HG03196 (cell line): Measurements from ENCODE around the gene SIAE.
A peak's percentile ranks its signal among the peaks of the same experiment; 100 is the strongest.
"Not testable (repeated sequence)": the region's sequence is repeated elsewhere in the genome, so short reads cannot be mapped to it uniquely, and the experiment has no call there.

ENCODE experiments used
- ATAC-seq: cut with Tn5 transposase; IDR thresholded peaks from one replicate; pipeline ENCODE4 v1.9.1; 2021; ENCODE audit not compliant: unreplicated experiment

SIAE gene

DNA sequence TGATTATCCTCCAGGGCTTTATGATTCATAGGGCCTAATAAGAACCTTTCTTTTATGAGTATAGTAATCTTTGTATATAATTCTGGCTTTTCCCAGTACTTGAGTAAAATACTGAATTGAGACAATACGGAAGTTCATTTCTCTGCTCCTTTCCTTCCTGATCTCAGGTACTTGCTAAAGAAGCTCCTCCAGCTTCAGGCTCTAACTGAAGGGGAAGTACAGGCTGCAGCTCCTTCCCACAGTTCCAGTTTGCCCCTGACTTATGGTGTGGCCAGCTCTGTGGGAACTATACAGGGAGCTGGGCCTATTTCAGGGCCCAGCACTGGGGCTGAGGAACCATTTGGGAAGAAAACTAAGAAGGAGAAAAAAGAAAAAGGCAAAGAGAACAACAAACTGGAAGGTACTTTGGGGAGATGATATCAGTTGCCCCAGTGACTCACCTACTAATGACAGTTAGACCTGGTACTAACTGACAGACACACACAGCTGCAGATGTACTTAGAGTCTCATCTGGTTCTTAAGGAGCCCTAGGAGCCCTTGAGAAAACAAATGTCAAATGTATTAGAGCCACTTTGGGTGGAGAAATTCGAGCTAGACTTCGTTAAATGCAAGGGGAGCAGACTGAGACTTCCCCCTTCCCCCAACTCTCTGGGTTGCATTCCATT is 47.9 kb downstream of the SIAE start:
- ATAC-seq = no peak

DNA sequence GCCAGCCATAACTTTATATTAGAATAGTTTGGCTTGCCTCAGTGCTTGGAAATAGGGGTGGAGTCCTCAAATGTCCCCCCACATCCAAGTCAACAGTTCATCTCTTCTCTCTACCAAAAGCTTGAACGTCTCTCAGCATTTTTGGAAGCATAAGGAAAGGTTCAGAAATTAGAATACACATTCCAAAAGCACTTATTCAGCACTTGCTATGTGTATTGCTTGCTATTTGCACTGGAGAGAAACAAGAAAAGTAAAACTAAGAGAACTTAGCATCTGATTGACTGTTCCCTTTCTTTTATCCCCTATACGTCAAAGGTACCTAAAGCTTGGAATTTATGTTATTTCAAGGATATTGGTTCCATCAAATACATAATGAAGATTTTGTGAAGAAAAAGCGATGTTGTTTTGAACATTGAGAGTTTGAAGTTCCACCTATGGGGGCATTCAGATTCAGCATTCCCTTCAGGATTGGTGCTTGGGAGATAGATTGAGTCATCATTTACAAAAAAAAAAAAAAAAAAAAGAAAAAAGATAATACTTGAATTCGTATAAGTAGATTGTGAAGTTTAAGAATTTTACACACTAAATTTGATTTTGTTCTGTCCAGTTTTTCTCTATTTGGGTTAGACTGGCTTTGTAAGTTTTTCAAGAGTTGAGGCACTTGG is 49.5 kb downstream of the SIAE start:
- no peak for ATAC-seq

DNA sequence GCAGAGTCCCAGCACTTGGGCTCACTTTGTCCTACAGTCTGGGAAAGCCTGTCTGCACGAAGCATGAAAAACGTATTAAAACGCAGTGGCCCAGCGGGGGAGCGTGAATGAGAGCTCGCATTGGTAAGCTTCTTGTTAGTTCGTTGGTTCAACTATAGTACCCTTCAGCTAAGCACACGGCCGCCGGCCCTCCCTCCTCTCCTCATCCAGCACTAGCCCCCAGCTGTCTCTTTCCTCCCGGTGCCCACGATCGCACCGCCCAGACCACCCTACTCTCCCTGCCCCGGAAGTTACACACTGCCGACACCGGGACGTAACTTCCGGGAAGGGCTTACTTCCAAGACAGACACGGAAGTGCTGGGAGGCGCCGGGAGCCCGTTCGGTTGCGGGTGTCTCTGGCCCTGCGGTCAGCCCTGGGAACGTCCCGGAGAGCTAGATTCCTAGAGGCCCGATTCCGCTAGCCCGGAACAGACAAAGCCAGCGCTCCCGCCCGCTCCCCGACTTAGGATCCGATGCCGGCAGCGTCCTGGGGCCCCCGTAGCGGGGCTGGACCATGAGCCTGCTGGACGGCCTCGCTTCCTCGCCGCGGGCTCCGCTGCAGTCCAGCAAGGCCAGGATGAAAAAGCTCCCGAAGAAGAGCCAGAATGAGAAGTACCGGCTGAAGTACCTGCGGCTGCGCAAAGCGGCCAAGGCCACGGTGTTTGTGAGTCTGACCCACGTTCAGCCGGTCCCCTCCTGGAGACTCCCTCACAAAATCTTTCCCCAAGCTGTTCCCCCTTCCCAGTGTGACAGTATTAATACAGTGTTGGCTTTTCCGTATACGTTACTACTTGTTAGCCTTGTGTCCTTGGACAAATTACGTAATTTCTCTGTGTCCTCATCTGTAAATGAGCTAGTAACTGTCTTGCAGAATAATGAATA is 50.7 kb downstream of the SIAE start, which contains the start of gene TBRG1:
TBRG1 (plus strand) TSS at position 334 of the 921 bp plus-strand sequence; CDS start at position 554, 220 bp downstream.
- ATAC-seq = peak; percentile 97

DNA sequence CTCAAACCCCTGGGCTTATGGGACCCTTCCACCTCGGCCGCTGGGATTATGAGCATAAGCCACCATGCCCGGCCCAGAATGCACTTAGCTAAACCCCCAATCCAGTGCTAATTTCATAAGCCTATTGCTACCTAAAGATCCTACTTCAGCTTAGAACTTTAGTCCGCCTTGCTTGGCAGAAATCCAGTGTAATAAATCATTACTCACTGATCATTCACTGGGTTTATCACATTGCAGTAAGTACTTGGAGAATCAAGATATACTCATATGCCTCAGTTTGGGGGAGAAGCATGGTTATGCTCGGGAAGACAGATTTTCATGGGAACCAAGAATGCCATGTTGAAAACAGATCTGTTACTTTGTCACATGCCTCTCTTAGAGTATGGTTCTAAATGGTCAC is 54.7 kb downstream of the SIAE start:
- ATAC-seq = no peak

DNA sequence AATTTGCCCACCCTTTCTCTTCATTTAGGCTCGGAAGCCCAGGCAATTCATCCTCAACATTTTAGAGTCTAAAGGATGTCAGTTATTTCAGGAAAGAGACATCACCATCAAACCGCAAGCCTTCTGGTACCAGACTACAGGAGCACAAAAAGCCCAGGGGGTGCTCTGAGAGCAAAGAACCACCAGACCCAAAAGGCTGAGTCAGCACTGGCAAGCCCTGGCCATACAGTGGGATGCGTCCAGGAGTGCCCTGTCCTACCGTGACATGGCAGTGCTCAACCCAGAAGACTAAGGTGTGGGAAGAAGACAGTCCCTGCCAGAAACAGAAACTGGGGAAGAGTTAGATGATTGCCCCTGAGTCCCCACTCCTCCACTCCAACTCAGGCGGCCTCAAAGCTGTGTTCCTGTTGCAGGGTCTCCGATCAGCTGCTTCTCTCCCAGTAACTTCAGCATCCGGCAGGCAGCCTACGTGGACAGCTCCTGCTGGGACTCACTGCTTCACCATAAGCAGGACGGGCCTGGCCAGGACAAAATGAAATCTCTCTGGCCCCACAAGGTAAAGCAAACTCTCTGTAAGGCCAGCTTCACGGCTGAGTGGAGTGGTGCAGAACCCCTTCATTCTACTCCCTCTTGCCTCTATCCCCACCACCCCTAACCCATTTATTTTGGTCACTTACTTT is 60.8 kb downstream of the SIAE start:
- ATAC-seq = no peak

DNA sequence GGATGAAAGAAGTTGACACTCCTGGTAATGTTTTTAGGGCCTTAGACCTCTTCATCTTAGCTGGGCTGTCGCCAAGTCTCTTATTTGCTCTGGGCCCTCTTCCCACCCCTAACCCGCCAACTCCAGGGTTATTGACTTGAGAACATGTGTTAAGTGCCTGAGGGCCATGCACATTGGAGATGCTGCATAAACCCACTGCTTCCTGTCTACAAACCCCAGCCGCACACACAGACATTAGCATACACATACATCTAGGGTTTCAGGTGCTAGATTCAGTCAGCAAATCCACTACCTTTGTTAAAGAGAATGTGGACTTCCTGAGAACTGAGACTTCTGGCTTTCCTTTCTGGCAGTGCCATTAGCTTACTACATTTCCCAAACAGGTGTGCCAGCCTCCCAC is 61.5 kb downstream of the SIAE start:
- ATAC-seq = no peak

DNA sequence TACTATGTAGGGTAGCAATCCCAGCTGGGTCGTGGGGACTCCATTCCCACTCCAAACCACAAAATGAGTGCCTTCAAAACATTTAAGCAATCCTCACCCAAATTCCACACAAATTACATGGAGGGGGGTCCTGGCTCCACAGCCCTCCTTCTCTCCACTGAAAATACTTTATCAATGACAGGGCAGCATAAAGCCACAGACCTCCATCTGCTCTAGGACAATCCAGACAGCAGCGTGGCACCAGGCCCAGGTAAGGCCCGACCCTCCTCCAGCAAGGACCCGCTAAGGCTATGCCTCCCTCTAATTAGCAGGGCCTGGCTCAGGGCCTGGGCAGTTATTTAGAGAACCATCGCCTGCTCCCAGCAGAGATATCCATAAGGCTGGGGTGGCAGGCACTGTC is 62.5 kb downstream of the SIAE start, which contains the start of gene PANX3:
PANX3 (plus strand) TSS at position 365 of the 400 bp plus-strand sequence. CDS start 129 bp downstream, outside the sequence.
- ATAC-seq = no peak

DNA sequence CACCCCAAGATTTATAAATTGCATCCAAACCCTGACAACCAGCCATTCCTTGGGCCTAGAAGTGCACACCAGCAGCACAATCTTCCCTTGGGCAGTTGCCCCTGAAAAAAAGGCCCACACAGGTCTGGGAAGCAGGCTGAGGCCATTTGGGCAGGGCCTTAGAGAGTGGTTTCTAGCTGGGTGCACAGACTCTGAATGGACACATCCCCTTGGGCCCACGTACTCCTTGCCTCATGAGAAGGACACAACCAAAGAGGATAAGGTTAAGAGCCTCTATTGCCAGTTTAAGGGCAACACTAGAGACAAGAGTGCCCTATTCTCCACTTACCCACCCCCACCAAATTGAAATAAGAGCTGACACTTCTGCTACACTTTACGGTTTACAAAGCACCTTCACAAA is 63.2 kb downstream of the SIAE start:
- ATAC-seq = no peak

DNA sequence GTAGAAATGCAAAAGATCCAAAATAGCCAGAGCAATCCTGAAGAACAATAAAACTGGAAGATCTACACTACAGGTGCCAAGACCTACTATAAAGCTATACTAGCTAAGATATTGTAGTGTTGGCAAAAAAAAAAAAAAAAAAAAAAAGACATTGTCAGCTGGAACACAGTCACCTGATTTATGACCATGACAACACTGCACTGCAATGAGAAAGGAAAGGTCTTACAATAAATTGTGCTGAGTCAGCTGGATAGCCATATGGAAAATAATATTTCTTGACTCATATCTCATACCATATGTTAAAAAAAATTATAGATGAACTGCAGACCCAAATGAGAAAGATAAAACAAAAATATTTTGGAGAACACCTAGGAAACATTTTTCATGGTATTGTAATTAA is 65.4 kb downstream of the SIAE start:
- no peak for ATAC-seq

DNA sequence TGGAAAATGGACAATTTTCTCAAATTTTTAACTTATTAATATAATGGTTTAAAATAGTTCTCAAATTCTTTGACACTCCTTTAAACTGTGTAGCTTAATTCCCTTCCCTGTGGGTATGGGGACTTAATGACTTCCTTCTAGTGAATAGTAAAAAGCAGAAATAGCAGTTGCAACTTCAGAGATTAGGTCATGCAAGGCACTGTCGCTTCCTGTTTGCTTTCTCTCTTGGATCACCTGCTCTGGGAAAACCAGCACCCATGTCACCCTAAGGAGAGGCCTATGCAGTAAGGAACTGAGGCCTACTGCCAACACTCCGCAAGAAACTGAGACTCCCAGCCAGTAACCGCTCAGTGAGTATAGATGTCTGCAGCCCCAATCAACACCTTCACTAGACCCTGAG is 67.8 kb downstream of the SIAE start:
- ATAC-seq = no peak

DNA sequence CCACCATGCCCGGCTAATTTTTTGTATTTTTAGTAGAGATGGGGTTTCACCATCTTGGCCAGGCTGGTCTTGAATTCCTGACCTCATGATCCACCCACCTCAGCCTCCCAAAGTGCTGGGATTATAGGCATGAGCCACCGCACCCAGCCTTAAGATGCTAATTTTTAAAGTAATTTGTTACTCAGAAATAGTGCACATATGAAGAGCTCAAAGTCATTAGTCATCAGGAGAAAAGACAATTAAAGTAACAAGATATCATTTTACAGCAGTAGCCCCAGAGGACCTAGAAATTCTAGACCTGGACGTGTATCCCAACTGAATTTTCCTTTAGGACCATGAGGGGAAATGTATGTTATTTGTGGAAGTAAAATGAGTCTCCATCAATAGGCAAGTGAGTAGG is 70.8 kb downstream of the SIAE start:
- ATAC-seq = not testable (repeated sequence)

DNA sequence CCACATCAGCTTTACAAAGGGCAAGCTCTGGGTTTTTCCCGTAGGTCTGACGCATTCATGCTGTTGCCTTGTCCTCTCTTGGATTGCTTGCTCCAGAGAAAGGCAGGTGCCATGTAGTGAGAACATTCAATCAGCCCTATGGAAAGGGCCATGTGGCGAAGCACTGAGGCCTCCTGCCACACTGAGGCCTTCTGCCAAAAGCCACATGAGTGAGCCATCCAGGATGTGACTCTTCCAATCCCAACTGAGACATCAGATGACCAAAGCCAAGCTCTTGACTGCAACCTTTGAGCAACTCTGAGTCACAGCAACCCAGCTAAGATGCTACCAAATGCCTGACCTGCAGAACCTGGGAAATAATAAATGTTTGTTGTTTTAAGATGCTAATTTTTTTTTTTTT is 71.3 kb downstream of the SIAE start:
- no peak for ATAC-seq

DNA sequence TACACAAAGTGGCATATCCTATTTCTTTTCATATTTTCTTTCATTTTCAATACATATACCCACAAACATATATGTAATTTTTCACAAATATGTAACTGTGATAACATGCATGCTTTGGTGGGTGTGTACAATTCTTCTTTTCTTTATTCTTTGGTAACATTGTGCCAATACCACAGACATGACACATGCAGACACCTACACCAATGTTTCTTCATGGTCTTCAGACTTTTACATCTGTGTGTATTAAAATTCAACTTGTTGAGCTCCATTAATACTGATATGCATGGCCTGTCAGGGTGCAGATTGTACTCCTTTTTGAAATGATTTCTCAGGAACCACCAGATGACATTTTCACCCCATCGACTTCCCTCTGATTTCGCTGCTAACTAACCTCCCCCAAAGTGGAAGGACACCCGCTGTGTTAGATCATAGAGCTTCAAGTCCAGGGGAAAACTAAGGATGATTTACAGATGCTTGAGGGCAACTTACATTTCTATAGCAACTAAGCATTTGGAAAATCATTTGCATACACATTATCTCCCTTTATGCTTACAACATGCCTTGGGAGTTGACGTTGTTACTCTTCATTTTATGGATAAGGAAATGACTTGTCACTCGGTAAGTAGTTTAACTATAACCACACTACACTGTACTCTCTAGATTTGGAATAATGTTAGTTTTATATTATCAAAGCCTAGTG is 72.8 kb downstream of the SIAE start:
- ATAC-seq = no peak

DNA sequence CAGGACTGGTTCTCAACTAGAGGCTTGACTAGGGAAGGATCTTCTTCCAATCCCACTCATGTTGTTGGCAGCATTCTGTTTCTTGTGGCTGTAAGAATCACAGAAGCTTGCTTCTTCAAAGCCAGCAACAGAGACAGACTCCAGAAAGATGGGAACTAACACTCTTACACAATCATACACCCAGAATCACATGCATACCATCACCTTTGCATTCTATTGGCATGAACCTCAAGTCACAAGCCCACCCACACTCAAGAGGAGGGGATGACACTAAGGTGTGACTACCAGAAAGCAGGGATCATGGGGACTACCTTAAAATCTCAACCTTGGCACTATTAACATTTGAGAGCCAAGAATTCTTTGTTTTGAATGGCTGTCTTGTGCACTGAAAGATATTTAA is 75.9 kb downstream of the SIAE start:
- ATAC-seq = no peak

DNA sequence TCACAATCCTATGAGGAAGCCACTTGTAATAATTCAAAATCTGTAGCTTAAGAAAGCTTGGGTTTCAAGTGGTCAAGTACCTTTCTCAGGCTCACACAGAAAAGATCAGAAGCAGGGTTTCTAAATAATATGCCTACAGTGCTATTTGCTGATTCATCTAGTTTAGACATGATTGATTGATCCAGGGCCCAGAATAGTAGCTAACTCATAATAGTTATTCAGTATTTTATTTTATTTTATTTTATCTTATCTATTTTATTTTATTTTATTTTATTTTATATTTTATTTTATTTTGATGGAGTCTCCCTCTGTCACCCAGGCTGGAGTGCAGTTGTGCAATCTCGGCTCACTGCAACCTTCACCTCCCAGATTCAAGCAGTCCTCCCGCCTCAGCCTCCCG is 78.2 kb downstream of the SIAE start:
- ATAC-seq = no peak

DNA sequence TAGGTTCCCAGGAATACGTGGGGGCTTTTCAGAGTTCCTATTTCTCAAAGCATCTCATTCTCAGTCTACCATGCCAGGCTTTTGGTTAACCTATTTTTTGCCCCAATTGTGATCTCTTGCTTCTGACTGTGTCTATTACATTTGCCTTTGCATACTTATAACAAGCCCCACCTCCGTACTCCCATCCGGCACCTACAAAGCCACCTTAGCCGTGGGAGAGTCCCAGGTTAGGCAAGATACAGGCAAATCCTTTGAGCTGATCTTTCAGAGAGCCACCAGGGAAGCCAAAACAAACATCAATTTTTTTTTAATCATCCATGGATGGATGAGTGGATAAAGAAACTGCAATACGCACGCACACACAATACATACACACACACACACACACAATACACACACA is 80.9 kb downstream of the SIAE start:
- ATAC-seq = no peak

DNA sequence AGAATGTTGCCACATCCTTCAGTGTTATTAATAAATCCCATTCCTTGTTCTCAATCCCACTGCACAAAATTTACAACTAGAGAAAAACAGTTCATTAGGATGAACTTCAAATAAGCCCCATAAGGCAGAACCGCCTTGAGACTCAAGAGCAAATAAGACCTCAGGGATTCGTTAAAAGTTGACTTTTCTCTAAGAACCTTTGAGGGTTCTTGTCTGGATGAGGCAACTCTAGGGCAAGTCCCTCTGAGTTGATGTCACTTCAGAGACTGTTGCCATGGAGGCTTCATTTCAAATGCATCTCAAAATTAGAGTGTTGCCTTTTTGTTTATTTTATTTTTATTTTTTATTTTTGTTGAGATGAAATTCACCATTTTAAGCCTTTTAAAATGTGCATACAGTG is 82.1 kb downstream of the SIAE start:
- ATAC-seq = no peak

DNA sequence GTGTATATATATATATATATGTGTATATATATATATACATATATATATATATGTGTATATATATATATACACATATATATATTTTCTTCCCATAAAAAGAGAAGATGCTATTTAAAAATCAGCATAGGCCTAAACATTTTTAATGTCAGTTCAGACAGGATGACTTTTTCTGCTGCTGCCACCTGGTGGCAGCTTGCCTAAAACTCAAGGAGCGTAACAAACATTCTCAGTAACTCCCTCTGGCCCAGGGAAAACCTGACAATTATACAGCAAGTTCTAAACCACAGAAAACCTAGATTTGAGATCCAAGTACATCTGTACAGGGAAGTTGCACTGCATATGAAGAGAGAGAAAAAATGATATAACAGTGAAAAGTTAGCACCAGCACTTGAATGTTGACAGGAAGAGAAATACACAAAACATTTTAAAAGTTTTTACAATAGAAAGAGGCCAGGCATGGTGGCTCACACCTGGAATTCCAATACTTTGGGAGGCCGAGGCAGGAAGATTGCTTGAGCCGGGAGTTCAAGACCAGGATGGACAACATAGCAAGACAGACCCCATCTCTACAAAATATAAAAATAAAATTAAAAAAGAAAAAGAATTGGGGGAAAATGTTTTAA is 87.2 kb downstream of the SIAE start:
- peak; percentile 64 for ATAC-seq

DNA sequence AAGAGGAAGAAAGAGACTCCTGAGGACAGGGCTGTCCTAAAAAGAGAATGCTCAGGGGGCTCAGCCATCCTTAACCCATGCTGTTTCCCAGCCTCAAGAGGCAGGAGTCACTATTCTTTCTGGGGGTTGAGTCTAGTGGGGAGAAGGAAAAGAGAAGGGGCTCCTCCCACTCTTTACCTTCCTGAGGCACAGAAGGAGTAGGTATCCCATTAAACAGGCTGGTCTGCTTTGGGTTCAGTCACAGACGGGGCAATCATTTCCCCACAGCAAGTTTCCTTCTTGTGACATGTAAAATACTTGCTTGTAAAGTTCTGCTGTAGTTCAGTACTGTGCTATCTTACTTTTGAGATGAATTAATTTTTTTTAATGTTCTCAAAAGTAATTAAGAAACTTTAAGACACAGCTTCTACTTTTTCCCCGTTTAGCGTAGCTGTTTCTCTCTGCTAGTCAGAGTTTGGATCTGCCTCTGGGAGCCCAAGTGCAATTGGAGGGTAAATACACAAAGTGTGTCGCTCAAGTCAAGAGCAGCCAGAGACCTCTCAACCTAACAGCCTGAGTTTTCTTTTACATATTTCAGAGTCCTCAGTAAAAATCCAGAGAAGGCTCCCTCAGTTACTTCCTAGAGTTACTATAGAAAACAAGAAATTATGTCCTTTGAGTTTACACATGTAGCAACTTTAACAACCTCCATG is 88.7 kb downstream of the SIAE start:
- no peak for ATAC-seq
